PFSK-1 (cell line): Measurements from ENCODE around the gene SVOPL.

Experiments
- FOXP2 ChIP-seq: optimal IDR thresholded peaks from 2 replicates; pipeline ENCODE3; 2011; ENCODE audit warnings: borderline replicate concordance, control low read depth, inconsistent platforms; ENCODE audit not compliant: insufficient read depth; ENCODE audit errors: extremely low read length, extremely low read depth
- POLR2AphosphoS5 ChIP-seq: IDR thresholded peaks from 2 replicates; pipeline ENCODE4 v1.6.1; 2012; ENCODE audit warnings: low read depth, mild to moderate bottlenecking, control low read depth, low read length, moderate library complexity
- SIN3A ChIP-seq: IDR thresholded peaks from 2 replicates; pipeline ENCODE4 v1.6.1; 2012; ENCODE audit warnings: mild to moderate bottlenecking, low read length, moderate library complexity, borderline replicate concordance; ENCODE audit not compliant: insufficient read depth
- TAF1 ChIP-seq: IDR thresholded peaks from 2 replicates; pipeline ENCODE4 v1.6.1; 2012; ENCODE audit warnings: low read length, control low read depth, borderline replicate concordance; ENCODE audit not compliant: insufficient read depth
- TF ChIP-seq, protein P1 (sequence below), 2 experiments: IDR thresholded peaks; 2 replicates each; pipeline versions ENCODE4 v1.6.1 to v1.8.0; 2011 to 2012; ENCODE audit warnings: low read depth in 2 of 2, low read length in 2 of 2, control low read depth in 1 of 2, inconsistent platforms in 1 of 2, mild to moderate bottlenecking in 1 of 2, moderate library complexity in 1 of 2; ENCODE audit not compliant: insufficient read depth in 1 of 2

DNA sequence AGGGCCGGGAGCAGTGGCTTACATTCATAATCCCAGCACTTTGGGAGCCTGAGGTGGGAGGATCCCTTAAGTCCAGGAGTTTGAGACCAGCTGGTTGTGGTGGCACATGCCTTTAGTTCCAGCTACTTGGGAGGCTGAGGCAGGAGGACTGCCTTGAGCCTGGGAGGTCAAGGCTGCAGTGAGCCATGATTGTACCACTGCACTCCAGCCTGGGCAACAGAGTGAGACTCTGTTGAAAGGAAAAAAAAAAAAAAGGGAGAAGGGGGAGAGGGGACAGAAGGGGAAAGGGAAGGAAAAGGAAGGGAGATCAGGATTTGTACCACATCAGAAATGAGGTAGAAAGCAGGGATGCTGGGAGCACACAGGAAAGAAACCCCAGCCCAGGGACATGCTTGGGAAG is 38.7 kb upstream of the SVOPL start:
- TF ChIP-seq POLR2AphosphoS5: no peak
- no peak for TF ChIP-seq TAF1
- no peak for TF ChIP-seq FOXP2
- TF ChIP-seq, protein P1, sequence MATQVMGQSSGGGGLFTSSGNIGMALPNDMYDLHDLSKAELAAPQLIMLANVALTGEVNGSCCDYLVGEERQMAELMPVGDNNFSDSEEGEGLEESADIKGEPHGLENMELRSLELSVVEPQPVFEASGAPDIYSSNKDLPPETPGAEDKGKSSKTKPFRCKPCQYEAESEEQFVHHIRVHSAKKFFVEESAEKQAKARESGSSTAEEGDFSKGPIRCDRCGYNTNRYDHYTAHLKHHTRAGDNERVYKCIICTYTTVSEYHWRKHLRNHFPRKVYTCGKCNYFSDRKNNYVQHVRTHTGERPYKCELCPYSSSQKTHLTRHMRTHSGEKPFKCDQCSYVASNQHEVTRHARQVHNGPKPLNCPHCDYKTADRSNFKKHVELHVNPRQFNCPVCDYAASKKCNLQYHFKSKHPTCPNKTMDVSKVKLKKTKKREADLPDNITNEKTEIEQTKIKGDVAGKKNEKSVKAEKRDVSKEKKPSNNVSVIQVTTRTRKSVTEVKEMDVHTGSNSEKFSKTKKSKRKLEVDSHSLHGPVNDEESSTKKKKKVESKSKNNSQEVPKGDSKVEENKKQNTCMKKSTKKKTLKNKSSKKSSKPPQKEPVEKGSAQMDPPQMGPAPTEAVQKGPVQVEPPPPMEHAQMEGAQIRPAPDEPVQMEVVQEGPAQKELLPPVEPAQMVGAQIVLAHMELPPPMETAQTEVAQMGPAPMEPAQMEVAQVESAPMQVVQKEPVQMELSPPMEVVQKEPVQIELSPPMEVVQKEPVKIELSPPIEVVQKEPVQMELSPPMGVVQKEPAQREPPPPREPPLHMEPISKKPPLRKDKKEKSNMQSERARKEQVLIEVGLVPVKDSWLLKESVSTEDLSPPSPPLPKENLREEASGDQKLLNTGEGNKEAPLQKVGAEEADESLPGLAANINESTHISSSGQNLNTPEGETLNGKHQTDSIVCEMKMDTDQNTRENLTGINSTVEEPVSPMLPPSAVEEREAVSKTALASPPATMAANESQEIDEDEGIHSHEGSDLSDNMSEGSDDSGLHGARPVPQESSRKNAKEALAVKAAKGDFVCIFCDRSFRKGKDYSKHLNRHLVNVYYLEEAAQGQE (IDR thresholded peaks at IDR 0.05; ENCODE audit: insufficient read depth in 1 of 2, low read depth in 2 of 2, low read length in 2 of 2): no peak
- no peak for TF ChIP-seq SIN3A
